Hippocampal formation (tissue), 2 donors: ENCODE results near the gene PHKB.
"Not testable (repeated sequence)": the region's sequence is repeated elsewhere in the genome, so short reads cannot be mapped to it uniquely, and the experiment has no call there.

ENCODE experiments used
- DNase-seq, 2 donors: peaks; one replicate each; lab custom pipeline; 2025; lab: John Stamatoyannopoulos, UW

PHKB gene

GRCh38 chr16:47506800-47507199, 45.7 kb downstream of the PHKB start:
- DNase-seq = no peak

DNA sequence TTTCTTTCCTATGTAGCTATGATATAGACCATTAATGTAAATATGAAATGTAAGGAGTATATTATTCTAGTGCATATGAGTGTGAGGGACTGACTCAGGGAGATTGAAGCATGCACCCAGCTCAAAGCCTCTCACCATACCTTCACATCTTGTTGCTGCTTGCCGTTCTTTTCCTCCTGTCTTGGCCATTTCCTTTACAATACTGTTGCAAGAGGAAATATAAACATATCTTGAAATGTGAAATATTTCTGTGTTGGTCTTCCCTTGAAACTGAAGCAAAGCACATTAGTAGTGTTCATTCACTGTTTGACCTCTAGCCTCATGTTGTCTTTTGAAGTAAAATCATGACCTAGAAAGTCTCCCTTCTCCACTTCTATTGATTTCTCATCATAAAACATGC, 46.6 kb downstream of the PHKB start:
- no peak for DNase-seq

- DNase-seq = no peak
These were observed 50.8 kb downstream of the PHKB start for GRCh38 chr16:47511882-47512281.

DNA sequence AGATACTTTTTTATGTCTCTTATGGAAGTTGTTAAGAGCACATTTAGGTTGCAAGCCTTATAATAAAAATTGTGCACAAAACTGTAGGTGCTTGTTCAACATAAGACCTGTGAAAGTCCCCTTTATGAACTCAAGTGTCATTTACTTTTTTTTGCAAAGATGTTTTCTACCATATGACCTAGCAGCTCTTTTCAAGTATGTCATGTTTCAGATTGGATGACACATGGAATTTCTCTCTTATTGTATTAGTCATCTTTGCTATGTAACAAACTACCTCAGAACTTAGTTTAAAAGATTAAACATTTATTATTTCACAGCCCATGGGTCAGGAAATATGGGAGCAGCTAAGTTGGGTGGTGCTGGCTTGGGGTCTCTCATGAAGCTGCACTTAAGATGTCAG, 57.9 kb downstream of the PHKB start:
- no peak for DNase-seq

DNA sequence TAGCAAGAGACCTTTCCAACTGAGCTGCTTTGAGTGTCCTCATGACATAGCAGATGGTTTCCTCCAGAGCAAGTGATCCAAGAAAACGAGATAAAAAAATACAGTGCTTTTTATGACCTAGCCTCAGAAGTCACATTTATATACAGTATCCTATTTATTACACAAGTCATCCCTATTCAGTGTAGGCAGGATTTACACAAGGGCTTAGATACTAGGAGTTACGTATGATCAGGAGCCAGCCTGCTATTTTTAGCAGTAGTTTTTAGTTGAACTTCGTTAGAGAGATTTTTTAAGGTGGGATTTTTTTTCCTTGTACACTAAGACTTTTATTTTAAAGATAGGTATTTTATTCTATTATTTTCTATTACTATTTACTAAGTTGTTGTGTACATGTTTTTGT, 58.4 kb downstream of the PHKB start:
- no peak for DNase-seq

DNA sequence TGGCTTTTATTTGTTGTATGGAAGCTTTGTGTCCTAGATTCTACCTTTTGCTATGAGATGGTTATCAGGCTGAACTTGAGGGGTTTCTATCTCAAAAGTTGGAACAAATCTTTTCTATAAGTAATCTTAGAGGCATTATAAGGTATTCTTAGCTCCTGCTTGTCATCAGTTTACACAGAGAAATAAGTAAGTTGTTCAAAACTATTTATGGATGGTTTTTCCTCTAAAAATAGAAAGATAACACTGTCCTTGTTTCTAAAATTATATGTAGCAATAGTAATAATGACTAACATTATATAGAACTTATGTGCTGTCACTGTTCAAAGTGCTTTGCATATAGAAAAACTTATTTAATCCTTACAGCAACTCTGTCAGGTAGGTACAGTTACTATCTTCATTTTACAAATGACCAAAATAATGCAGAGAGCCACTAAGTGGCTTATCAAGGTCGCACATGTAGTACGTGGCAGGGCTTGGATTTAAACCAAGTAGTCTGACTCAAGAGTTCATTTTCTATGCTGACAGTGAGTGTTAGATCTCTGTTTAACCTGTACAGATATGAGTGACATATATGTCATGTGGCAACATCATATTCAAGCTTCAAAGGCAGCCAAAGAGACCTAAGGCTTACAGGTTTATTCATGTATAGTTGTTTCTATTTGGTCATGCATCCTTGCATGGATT, 59.0 kb downstream of the PHKB start:
- DNase-seq = no peak

DNA sequence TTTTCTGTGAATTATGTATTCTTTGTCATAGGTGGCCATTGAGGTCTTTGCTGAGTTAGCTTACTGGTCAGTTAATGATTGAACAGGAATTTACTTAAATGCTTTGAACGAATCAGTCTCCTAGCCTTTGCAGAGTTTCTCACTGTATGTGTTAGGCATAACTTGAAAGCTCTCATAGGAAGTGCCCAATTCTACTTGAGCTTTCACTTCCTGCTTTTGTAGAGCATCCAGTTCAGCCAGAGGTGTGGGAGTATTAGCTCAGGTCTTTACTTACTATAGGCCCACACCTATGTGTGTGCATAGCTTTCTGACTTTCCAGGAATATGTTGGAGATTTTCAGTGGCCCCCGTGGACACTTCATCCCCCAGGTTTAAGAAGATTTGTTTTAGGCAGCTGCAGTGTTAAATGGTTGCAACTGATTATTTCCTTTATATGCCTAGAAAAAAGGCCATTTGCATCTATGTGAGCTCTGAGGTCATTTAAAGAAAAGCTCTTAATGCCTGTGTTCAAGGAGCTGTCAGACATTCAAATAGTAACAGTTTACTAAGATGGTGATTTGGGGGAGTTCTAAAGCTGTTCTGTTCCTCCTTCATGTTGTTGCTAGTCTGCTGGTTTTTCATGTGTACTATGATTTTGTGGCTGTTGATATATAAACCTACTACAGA, 62.3 kb downstream of the PHKB start:
- DNase-seq = no peak

DNA sequence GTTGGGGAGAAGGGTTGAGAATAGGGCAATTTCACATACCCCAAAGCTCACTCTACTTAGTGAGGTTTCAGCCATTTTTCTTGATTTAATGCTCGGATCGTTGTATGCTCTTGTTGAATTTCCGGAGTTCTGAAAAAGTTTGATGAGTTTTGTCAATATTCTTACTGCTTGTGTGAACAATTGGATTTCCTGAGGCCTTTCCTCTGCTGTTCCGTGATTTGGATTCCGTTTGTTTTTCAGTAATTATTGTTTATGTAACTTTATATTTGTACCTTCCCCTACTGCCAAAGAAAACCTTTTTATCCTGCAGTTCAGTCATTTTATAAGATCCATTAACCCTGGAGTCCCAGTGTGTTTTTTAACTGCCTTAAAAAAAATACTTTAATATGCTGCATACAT, 62.9 kb downstream of the PHKB start:
- DNase-seq = no peak

GRCh38 chr16:47528431-47528830, 67.3 kb downstream of the PHKB start:
- no peak for DNase-seq

GRCh38 chr16:47533744-47534292, 72.7 kb downstream of the PHKB start:
- DNase-seq = no peak

DNA sequence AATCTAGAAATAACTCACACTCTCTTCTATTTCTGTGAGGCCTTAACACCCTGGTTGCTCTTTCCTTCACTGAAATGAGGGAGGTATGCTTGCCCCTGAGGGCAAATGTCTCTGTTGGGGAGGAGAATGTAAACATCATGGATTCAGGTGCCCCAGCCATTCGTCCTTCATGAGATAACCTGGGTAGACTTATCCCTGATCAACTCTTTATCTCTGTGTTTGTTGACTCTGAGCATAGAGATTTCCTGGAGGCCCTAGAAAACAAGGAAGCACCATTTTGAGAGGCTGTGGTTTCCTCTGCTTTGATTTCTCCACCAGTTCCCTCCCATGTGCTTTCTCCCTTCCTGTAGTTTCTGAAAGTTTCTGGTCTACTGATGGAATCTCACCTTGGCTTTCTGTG, 77.3 kb downstream of the PHKB start:
- no peak for DNase-seq

DNA sequence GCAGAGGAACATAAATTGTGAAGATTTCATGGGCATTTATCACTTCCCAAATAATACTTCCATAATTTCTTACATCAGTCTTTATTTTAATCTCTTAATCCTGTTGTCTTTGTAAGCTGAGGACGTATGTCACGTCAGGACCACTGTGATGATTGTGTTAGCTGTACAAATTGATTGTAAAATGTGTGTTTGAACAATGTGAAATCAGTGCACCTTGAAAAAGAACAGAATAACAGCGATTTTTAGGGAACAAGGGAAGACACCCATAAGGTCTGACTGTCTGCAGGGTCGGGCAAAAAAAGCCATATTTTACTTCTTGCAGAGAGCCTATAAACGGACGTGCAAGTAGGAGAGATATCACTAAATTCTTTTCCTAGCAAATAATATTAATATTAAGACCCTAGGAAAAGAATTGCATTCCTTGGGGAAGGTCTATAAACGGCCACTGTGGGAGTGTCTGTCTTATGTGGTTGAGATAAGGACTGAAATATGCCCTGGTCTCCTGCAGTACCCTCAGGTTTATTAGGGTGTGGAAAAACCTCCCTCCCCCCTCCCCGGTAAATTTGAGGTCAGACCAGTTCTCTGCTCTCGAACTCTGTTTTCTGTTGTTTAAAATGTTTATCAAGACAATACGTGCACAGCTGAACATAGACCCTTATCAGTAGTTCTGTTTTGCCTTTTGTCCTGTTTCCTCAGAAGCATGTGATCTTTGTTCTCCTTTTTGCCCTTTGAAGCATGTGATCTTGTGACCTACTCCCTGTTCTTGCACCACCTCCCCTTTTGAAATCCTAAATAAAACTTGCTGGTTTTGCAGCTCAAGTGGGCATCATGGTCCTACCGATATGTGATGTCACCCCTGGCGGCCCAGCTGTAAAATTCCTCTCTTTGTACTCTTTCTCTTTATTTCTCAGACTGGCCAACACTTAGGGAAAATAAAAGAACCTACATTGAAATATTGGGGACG, 78.9 kb downstream of the PHKB start:
- not testable (repeated sequence) for DNase-seq

DNA sequence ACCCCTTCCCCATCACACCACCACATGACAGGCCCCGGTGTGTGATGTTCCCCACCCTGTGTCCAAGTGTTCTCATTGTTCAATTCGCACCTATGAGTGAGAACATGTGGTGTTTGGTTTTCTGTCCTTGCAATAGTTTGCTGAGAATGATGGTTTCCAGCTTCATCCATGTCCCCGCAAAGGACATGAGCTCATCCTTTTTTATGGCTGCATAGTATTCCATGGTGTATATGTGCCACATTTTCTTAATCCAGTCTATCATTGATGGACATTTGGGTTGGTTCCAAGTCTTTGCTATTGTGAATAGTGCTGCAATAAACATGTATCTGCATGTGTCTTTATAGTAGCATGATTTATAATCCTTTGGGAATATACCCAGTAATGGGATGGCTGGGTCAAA, 80.0 kb downstream of the PHKB start:
- DNase-seq = not testable (repeated sequence)

GRCh38 chr16:47544255-47544654, 83.1 kb downstream of the PHKB start:
- DNase-seq = not testable (repeated sequence)

- not testable (repeated sequence) for DNase-seq
These were observed 90.1 kb downstream of the PHKB start for GRCh38 chr16:47551185-47551584.

GRCh38 chr16:47551767-47552166, 90.6 kb downstream of the PHKB start:
- DNase-seq = not testable (repeated sequence)

GRCh38 chr16:47553853-47554564, 92.9 kb downstream of the PHKB start:
- DNase-seq = no peak

GRCh38 chr16:47554587-47554986, 93.5 kb downstream of the PHKB start:
- DNase-seq = not testable (repeated sequence)

DNA sequence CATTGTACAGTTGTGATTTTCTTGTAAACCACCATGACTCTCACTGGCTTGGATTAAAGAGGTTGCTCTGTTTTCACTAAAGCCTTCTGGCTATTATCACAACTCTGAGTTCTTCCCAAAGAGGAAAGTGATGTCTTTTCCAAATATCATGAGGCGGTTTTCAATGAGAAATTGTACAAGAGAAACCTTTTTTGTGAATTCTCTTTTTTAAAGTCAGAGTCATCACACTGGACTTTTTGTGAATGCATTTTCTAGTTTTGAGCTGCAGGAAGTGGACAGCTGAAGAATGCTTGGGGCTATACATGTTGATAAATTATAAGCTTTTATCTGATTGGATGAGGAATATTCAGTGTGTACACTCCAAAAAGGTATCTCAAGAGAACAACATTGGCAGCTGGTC, 100.2 kb downstream of the PHKB start:
- no peak for DNase-seq

DNA sequence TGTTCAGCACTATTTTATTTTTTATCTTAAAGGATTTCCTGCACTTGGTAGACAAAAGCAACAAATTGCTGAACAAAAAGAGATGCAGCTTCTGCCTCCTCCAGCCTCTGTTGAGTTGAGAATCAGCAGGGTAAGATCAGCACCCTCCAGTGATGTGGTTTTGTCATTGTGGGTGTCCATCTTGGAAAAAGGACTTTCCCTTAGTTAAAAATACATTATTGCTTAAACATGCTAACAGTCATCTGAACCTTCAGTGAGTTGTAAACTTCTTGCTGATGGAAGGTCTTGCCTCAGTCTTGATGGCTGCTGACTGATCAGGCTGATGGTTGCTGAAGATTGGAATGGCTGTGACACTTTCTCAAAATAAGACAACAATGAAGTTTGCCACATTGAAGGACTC, 101.2 kb downstream of the PHKB start:
- no peak for DNase-seq

GRCh38 chr16:47565454-47565853, 104.3 kb downstream of the PHKB start:
- DNase-seq = peak in 1 of 2 donors; percentile 24

DNA sequence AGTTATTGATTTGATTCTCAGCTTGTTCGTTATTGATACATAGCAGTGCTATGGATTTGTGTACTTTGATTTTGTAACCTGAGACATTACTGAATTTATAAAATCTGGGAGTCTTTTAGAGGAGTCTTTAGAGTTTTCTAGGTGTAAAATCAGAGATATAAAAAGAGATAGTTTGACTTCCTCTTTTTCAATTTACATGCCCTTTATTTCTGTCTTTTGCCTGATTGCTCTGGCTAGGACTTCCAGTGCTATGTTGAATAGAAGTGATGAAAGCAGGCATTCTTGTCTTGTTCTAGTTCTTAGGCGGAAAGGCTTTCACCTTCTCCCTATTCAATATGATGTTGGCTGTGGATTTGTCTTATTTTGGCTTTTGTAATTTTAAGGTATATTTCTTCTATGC, 106.2 kb downstream of the PHKB start:
- no peak for DNase-seq
